SH-SY5Y (cell line): Measurements from ENCODE around the gene HOOK2.

ENCODE experiments used
- GATA2 ChIP-seq: IDR thresholded peaks from 2 replicates; pipeline ENCODE4 v1.6.1; 2011; ENCODE audit warnings: mild to moderate bottlenecking, low read depth, low read length
- GATA3 ChIP-seq: IDR thresholded peaks from 2 replicates; pipeline ENCODE4 v1.6.1; 2011; ENCODE audit warnings: low read depth, mild to moderate bottlenecking, low read length, moderate library complexity

DNA sequence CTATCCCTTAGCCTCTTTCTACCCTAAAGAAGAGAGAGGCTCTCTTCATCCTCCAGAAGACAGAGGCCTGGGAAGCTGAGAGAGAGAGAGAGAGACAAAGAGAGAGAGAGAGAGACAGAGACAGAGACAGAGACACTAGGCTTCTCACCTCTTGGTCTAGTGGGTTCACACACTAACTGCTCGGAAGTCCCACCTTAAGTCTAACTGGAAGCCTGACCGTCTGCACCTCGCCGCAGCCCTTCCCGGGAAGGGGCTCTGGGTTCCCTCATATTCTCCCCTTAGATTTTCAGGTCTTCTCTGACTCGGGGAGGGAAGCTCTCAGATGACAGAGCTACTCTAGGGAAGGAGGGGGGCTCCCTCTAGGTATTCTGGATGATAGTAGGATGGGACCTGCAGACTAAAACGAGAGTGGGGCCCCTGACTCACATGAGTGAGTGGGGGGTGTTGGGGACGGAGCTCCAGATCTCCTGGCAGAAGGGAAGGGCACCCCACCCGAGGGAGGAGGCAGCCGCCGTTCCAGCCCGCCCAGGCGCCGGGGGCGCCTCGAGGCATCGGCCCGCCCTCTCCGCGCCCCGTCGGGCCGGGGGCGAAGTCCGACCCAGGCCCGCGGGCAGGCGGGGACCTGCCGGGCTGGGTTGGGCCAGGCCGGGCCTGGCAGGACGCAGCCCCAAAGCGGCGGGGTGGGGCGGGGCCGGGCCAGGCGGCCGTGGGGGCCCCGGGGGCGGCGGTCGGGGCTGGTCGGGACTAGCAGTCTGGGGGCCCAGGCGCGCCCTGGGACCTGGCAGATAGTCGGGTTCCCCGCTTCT is 13.9 kb upstream of the HOOK2 start:
- TF ChIP-seq GATA2 (no peak), GATA3 (no peak)
